Smooth muscle cell of the coronary artery (primary cell): ENCODE results near the gene MCC. TPM values are rescaled to one million over a fixed set of nuclear protein-coding genes. Genes with fewer than 3 reads are reported as not detected.

Experiments
- total RNA-seq: library from RNA; depleted of rRNA; stranded (reverse); fragments of >200 nt; gene quantifications from 2 replicates; pipeline ENCODE4 v1.2.3, GENCODE V29; 2014; ENCODE audit warnings: low replicate concordance

MCC gene
- total RNA-seq, result 96.2 and 102 TPM in 2 replicates

GRCh38 chr5:113487781-113488644 is at the start of gene MCC:
MCC (minus strand) TSS chr5:113488453.

GRCh38 chr5:113513384-113514288 is 25.4 kb upstream of the MCC start, which contains the start of gene YTHDC2:
YTHDC2 (plus strand) TSS chr5:113513694; CDS start chr5:113513896, 202 bp downstream.

GRCh38 chr5:113434889-113435288 is 53.4 kb downstream of the MCC start, which contains the start of gene TSSK1B:
TSSK1B (minus strand) TSS chr5:113434989; CDS start chr5:113434839, 150 bp downstream.

GRCh38 chr5:112976432-112977309 is 511.6 kb downstream of the MCC start, which contains the start of gene DCP2:
DCP2 (plus strand) TSS chr5:112976798; CDS start chr5:112976934, 136 bp downstream.

Other genes starting within 250 kb of the MCC start
- 0.12 and 0.23 TPM in 2 replicates for gene TSSK1B, start 53.5 kb downstream of the MCC start, total RNA-seq
- gene YTHDC2, start 25.2 kb upstream of the MCC start, total RNA-seq, result 13.7 and 20.1 TPM in 2 replicates